HG03045 (cell line): ENCODE results near the gene OR7D2.
"Not testable (repeated sequence)": the region's sequence is repeated elsewhere in the genome, so short reads cannot be mapped to it uniquely, and the experiment has no call there.

Experiments
- ATAC-seq: cut with Tn5 transposase; IDR thresholded peaks from one replicate; pipeline ENCODE4 v1.9.1; 2021; ENCODE audit warnings: mild to moderate bottlenecking, moderate library complexity; ENCODE audit not compliant: unreplicated experiment

The OR7D2 gene

DNA sequence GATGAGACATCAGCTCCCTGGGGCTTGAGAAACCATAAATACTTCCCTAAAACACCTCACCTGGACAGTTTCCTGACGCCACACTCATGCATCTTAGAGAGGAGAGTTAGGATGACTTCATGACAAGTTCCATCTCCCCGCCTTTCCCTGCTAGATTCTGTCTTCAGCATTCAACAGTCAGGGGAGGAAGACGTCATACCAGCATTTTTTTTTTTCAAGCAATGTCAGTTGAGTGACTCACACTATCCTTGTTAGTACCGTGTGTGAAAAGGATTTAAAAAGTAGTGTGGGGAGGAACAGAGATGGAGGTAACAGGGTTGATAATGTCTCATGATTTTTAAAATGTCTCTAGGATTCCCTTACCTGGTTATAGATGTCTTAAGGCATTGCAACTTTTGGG, at the start of gene OR7D2:
TSS of gene OR7D2 (plus strand) at position 79 of the 400 bp plus-strand sequence. CDS start 6,803 bp downstream, outside the sequence.
- ATAC-seq, result no peak

DNA sequence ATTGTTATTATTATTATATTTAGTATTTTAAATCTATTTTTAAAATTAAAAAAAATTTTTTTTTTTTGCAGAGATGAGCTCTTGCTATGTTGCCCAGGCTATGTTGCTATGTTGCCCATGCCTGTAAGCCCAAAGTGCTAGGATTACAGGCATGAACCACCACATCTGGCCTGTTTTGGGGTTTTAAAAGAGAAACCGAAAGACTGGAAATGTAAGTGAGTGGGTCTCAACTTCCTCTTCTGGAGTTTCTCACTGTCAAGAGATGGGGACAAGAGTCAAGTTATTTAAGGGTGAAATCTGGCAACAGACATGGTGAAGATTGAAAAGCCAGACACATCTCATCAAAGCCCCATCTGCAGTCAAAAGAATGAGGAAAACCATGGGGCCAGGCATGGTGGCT, 47.8 kb upstream of the OR7D2 start:
- no peak for ATAC-seq

DNA sequence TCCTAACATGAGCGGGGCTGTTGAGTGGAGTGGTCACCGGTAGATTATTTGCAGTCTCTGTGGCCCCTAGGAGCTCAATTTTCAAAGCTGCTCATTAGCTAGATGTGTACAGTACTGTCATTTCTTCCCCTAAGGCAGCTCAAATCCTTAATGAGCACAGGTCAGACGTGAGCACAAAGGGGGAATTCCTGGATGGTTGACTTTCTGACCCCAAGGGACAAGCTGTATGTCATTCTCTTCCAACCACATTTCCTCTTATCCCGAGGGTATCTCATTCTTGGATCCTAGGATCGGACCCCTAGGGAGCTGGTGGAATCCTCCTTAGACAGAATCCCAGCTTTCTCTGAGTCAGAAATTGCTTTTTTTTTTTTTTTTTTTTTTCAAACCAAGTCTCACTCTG, 46.4 kb upstream of the OR7D2 start:
- no peak for ATAC-seq

DNA sequence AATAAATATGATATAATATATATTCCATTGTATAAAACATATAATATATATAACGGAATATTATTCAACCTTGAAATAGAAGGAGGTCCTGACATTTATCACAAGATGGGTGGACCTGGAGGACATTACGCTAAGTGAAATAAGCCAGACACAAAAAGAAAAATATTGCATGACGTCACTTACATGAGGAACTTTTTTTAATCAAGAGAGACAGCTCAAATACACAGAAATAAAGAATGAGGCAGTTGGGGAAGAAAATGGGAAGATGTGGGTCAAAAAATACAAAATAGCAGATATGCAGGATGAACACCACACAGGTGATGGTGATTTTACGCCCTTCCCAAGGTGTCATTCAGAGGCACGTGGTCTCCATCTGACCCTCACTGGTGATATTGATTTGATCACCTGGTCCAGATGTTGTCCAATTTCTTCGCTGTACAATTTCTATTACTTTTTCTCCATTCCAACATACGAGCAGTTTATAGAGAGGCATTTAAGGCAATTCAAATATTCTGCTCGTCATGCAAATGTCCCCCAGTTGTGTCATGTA, 39.1 kb upstream of the OR7D2 start:
- no peak for ATAC-seq

DNA sequence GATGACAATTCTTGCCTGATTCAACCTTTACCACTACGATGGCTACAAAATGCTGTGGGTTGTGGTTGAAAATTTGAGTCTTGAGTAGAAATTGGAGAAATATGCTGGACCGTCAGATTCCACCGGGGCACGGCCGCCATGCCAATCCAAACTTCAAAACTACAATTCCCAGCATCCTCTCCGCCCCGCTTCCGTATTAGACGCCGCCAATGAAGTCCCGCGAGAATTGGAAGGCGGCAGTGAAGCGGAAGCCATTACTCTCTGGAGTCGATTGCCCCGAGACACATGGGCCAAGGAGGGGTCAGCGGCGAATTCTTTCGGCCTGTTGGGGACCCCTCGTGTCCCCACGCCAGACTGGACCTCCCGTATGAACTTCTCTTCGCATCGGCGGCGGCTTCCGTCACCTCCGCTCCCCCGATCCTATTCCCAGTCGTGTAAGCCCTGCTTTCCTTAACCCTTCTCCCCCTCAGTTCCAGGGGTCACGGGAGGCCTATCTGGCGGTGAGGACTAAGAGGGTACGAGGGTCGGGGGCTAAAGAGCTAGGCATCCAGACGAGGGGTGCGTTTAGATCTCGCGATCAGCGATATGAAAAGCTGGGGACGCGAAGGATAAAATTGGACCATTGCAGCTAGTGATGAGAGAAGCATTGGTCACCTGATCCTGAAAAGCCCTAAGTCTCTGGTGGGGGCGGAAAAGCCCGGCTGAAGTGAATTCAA, 38.5 kb upstream of the OR7D2 start, which contains the start of gene ZNF317:
TSS of gene ZNF317 (plus strand) at position 239 of the 716 bp plus-strand sequence. CDS start 15,620 bp downstream, outside the sequence.
- ATAC-seq, result peak; percentile 81

DNA sequence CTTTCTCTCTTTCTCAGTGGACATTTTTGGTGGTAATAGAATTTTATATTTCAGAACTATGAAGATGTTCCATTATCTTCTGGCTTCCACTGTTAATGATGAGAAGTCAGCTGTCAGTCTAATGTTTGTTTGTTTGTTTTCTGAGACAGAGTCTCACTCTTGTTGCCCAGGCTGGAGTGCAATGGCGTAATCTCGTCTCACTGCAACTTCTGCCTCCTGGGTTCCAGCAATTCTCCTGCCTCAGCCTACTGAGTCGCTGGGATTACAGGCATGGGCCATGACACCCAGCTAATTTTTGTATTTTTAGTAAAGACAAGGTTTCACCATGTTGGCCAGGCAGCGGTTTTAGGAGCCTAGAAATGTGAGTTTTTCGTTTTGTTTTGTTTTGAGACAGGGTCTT, 33.9 kb upstream of the OR7D2 start:
- ATAC-seq, result no peak

DNA sequence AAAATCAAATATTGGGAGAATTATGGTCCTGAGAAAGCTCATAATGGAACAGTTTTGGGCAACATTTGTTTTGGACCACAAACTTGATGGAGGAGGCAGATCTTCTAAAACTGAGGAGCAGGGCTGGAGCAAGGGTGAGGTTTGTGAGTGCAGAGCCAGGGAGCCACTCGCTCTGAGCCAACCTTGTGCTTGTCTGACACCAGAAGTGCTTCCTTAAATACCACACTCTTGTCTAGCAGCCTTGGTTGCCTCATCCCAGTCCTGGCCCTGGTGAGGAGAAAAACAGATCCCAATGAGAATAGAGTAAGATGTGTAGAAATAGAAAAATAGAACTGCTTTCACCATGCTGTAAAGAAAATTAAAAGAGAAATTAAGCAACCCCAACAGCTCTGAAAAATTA, 31.9 kb upstream of the OR7D2 start:
- no peak for ATAC-seq

DNA sequence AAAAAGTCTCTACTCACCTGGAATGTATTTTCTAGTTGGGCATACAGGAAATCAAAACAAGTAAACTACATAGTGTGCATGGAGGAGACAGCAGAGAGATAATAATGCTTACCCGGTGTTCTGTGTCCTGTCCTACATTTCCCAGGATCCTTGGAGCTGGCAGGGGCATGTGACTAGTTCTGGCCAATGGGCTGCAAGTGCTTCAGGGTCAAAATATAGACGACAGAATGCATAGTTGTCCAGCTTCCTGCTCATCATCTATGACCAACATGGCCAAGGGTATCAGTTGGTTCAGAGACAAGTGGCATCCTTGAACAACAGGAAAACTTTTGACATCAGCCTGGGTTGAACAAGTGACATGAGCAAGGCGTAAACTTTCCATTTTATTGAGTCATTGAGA, 30.1 kb upstream of the OR7D2 start:
- no peak for ATAC-seq

DNA sequence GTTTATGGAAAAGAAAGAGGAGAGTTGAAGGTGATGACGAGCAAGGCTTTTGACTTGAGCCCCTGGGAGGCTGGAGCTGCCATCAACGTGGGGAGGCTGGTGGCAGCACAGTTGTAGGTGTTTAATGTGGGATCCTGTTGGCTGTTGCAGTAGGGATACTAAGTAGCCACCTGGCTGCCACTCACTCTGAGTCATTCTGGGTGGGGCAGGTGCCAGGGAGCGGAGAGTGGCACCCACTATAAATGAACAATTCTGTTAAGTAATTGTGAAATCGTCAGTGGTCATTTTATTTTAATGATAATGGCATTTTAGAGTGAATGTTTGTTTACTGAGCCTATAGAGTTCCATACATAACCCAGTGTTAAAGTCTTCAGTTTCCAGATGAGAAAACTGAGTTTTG, 28.8 kb upstream of the OR7D2 start:
- no peak for ATAC-seq

DNA sequence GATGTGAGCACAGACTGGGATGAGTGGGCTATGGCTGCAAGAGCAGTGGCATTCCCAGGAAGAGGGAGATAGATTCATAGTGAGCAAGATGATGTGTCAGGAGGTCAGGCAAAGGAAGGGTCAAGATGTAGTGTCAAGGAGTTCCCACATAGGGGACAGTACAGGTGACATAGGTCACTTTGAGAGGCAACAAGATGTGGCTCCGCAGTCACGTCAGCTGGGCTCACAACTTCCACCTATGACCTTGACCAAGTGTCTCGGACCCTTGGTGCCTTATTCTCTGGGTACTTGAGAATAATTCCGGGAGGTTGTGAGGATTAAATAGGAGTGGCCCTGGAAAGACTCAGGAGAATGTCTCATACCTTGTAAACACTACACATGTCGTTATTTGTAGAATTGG, 28.1 kb upstream of the OR7D2 start:
- ATAC-seq, result no peak

DNA sequence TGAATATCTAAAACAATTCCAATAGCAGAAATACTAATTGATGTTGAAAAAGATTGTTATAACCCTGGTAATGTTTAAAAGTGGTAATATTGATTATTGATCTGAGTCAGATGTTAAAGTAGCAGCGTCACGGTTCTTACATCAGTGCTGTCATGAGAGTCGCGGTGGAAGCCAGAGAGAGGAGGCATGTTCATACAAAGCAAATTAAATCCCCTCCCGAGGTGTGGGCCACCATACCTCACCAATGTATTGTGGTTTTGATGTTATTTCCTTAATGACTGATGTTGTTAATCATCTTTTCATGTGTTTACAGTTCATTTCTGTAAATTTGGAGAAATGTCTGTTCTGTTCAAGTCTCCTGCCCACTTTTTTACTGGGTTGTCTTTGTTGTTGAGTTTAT, 27.4 kb upstream of the OR7D2 start:
- no peak for ATAC-seq

DNA sequence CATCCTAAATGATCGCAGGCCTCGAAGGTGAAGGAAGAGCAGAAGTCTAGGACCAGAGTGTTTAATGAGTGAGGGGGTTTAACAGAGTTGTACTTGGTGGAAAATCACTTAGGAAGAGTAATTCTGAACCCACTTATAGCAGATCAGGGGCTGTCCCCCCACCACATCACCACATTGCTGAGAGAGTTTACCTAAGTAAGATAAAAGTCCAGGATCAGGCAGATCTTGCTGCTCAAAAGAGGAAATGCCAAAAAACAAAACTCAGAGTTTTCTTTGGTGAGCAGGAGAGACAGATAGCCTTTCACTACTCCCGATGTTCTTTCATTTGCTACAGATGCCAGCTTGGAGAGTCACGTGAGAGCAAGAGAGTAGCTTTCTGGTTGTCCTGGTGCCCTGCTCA, 23.2 kb upstream of the OR7D2 start:
- no peak for ATAC-seq

DNA sequence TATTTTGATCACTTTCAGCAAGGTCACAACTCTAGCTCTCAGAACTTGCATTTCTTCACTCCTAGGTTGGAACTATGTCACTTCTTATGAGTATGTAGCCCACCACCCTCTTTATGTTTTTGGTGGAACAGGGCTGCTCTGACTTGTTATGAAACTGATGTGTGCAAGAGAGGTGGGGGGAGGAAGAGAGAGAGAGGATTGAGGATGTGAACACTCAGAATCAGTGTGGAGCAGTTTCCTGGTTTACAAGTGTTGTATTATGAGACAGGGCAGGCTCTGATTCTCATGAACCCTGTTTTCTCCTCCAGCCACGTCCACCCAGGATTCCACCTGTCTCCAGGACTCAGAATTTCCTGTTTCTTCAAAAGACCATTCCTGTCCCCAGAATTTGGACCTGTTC, 22.5 kb upstream of the OR7D2 start:
- ATAC-seq, result no peak

DNA sequence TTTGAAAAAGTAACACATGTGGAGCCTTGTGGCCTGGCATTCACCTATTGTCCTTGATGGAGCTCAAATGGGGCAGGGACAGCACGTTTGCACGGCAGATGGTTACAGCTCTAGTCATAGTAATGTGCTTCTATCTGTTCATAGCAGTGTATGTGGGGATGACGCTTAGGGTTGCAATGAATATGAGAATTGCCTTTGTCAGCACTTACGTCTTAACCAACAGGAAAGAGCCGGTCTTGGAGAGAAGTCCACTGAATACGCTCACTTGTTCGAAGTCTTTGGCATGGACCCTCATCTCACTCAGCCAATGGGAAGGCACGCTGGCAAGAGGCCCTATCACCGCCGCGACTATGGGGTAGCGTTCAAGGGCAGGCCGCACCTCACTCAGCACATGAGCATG, 18.9 kb upstream of the OR7D2 start:
- ATAC-seq, result no peak

DNA sequence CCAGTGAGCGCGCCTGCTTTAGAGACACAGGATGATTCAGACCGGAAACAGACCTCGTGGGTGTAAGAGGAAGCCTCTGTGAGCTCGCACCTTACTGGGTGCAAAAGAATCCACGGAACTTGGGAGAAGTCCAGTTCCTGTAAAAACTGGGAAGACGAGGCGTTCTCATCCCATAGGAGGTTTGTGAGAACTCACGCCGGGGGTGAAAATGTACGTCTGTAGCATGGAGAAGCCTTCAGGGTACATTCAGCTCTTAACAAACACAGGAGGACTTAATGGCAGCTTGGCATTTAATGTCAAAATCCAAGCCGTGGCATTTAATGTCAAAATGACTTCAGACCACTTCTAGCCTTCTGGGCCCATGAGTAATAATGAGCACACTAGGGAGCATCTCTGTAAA, 17.4 kb upstream of the OR7D2 start:
- ATAC-seq, result no peak

DNA sequence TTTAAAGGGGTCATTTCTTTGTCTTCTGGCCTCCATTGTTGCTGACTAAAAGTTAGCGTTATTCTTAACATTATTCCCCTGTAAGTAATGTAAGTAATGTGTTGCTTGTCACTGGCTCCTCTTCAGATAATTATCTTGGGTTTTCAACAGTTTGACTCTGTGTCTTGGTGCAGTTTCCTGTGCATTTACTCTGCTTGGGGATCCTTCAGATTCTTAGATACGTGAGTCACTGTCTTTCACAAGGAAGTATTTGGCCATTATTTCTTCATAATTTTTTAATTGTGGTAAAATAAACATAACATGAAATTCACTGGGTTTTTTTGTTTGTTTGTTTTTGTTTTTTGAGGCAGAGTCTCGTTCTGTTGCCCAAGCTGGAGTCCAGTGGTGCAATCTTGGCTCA, 13.5 kb upstream of the OR7D2 start:
- no peak for ATAC-seq

DNA sequence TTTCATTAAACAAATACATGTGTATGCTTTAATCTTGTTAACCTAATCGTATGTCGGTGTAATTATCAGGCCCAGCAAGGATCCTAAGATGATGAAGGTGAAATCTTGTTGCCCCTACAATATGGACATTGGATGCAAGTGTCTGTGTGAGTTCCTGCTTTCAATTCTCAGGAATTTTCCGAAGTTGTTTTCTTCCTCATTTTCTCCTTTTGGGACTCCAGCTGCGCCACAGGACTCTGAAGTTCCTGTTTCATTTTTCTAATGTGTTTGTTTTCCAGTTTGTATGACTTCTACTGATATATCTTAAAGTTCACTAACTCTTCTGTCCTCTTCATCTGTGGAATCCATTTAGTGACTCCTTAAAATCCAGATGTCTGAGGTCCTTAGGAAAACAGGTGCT, 11.9 kb upstream of the OR7D2 start:
- no peak for ATAC-seq

DNA sequence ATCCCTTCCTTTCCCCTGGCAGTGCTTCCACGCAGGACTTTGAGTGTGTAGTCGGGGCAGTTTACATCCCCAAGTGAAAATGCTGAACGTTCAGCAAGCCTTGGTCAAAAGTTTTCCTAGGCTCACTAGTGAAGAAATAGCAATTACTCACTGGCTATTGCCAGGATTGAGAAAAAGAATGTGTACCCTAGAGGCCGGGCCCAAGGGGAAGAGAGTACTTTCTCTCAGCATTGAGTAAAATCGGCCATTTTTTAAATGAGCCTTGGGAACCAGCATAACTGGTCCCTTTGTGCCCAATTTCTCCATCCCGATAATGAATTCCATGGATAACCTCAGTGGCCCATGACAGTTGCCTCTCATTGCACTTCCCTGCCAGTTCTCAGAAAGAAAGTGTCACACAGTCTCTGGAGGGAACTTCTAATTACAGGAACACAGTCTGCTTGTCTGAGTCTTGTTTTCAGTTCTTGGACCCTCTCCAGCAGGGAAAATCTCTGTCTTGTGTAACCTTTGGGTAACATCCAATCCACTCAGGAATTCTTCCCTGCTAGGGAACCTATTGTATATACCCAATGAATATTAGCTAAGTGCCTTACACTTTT, 7.3 kb upstream of the OR7D2 start:
- no peak for ATAC-seq

DNA sequence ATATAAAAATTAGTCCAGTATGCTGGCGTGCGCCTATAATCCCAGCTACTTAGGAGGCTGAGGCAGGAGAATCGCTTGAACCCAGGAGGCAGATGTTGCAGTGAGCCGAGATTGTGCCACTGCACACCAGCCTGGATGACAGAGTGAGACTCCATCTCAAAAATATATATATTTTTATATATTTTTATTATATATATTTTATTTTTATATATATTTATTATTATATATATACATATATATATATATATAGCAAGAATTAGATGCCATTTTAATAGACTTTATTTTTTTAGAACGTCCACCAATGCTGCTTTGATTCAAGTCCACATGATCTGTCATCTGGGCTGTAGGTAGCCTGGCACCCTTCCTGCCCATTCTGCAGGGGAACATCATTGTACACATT, 3.5 kb upstream of the OR7D2 start:
- ATAC-seq, result no peak

DNA sequence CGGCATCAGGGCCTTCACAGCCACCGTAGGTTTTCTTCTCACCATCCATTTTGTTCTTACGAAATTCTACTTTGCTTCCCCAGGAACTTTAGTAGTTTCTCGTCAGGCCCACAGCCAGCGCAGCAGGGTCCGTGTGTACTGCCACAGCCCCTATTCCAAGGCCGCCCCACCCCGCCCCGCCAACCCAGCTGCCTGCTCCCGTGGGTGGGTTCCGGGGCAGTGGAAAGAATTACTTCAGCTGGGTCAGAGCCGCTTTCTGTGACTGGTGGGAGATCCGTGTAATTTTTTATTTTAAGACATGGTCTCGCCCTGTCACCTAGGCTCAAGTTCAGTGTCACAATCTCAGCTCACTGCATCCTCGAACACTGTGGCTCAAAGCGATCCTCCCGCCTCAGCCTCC, 4.2 kb downstream of the OR7D2 start:
- ATAC-seq, result no peak

DNA sequence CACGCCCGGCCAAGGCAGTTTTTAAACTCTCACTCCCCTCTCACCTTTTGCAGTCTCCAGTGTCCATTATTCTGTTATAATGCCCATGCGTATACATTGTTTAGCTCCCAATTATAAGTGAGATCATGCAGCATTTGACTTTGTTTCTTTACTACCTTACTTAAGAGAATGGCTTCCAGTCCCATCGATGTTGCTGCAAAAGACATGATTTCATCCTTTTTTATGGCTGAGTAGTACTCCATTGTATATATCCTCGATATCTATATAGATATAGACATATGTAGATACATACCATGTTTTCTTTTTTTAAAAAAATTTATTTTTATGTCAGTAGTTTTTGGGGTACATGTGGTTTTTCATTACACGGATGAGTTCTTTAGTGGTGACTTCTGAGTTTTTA, 8.4 kb downstream of the OR7D2 start:
- no peak for ATAC-seq

DNA sequence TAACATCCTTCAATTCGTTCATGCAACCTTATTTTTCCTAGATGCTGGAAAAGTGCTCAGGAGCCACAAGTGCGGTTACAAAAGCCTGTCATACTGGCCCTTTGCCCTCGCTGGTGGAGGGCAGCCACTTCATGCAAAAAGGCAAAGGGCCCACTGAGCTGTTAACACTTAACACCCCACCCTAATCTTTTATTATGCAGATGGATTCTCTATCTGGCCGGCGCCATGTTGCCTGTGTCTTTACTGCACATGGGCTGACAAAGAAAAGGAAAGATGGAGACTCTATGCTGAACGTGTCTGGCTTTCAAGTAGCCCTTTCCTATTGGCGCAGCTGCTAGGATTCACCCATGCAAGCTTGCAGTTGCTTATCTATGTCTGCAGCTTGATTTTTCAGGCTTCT, 10.8 kb downstream of the OR7D2 start:
- ATAC-seq, result no peak

DNA sequence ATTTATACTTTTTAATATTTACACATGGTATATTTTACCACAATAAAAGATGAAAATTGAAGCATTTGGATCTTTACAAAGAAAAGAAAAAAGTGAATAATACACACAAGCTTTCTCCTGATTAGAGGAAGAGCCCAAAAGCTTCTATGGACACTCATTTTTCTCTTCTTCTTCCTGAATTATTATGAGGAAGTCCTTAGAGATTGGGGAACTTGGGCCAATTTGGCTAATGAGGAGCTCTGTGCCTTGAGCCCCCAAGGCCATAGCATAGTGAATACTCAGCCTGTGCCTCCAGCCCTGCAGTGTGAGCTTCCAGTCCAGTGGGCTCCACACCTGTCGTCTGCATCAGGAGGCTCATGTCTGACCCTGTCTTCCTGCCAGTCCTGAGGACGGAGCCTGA, 19.3 kb downstream of the OR7D2 start:
- not testable (repeated sequence) for ATAC-seq
